Left ventricle myocardium superior (tissue), 1 donor: ENCODE data around the gene PLPP1. TPM values are rescaled to one million over a fixed set of nuclear protein-coding genes. Genes with fewer than 3 reads are reported as not detected.
"Not testable (repeated sequence)": the region's sequence is repeated elsewhere in the genome, so short reads cannot be mapped to it uniquely, and the experiment has no call there.

Experiments
- ATAC-seq: fragments of 200-7000 bp; cut with Tn5 transposase; one replicate; pipeline ENCODE4 v1.9.1; 2020; ENCODE audit warnings: mild to moderate bottlenecking, moderate library complexity
- DNase-seq: peaks from one replicate; pipeline ENCODE4 v3.0.0-alpha.2; 2020
- intact Hi-C: fragments of 100-400 bp; cut with micrococcal nuclease; formaldehyde crosslinking; loops from one replicate; pipeline ENCODE4 v1.11.0; 2022
- total RNA-seq: library from RNA; stranded (reverse); fragmentation: NEBNext Ultra II Directional; extraction: Animal tissue kit (Norgen Biotek cat#: 25700); gene quantifications from one replicate; pipeline ENCODE4 v1.2.1, GENCODE V29; 2021
- donor health status: DM: no; HTN: yes; CAD: no; lungs with severe emphysema.

The PLPP1 gene
- total RNA-seq, 1 donor from 2014 or later, result 75.7 TPM

DNA sequence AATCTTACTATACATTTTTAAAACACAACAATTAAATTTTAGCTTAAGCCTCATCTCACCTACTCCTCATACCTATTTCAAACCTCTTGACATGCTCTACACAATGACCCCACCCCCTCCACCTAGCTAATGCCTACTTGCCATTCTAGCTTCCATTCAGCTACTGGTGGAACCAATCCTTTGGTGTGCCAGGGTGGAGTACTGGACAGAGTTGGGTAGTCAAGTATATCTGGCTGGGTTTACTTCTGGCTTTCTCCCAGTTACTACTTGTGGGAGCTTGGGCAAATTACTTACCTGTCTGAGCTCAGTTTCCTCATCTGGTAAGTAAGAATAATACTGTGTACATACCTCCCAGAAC lies 24.3 kb downstream of the PLPP1 start:
- no peak for DNase-seq
- intact Hi-C loops, result no loop called here
- ATAC-seq, result peak; percentile 30

DNA sequence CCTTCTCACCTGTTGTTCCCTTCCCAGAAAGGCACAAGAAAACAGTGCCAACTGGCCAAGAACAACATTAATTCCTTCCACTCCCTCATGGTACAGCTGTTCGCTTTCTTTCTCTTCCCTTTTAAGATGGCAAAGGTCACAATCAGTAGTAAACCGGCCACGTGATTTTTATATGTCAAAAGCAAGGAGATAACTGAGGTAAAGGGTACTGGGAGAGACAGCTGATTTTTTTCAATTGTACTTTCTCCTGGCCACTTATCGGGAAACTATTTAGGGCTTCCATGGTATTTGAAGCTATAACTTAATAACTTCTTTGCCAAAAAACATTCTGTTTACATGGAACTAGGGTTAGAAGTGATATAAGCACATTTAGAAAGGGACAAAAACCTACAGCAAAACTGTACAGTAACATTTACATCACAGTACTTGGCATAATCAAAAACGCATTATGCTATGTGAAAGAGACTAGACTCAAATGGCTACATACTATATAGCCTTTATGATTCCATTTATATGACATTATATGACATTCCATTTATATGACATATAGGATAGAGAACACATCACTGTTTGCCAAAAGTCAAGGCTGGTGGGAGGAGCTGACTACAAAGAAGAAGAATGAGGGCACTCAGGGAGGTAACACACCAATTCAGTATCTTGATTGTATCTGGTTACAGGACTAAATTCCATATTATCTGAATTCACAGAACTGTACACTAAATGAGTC lies 24.8 kb downstream of the PLPP1 start:
- DNase-seq (no peak), ATAC-seq (peak; percentile 76)
- intact Hi-C loops, result no loop called here

GRCh38 chr5:55509097-55509496 lies 25.7 kb downstream of the PLPP1 start:
- intact Hi-C loops, result no loop called here
- ATAC-seq (peak; percentile 7), DNase-seq (no peak)

GRCh38 chr5:55507574-55507973 lies 27.2 kb downstream of the PLPP1 start:
- no peak for DNase-seq
- intact Hi-C loops, result no loop called here
- no peak for ATAC-seq

- intact Hi-C loops, DNase-seq, ATAC-seq: not testable (repeated sequence)
Measured at GRCh38 chr5:55505711-55506110, 29.1 kb downstream of the PLPP1 start.

GRCh38 chr5:55503917-55504316 lies 30.8 kb downstream of the PLPP1 start:
- ATAC-seq, intact Hi-C loops: not testable (repeated sequence)

DNA sequence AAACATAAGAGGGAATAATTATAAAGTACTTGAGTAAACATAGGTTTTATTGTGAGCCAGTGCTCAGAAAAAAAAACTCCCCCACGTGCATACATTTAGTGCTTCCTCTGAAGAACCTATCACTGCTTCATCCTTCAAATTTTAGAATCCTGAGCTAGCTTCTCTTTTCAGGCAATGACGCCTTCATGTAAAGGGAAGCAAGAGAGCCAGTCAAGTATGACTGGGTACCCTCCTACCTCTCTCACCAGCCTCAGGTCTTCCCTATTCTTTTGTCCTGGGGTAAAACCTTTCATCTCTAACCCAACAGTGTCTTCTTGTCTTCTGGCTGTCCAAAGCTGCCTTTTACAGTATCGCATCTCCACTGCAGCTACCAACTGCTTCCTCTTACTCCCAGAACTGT lies 32.0 kb downstream of the PLPP1 start:
- DNase-seq (no peak), ATAC-seq (no peak)
- intact Hi-C loops, result no loop called here

More at GRCh38 chr5:55503917-55504316, 30.8 kb downstream of the PLPP1 start:
- not testable (repeated sequence) for DNase-seq

- no peak for ATAC-seq
- intact Hi-C loops, result no loop called here
- DNase-seq, result no peak
Measured at GRCh38 chr5:55498457-55498856, 36.3 kb downstream of the PLPP1 start.

GRCh38 chr5:55497712-55498111 lies 37.1 kb downstream of the PLPP1 start:
- DNase-seq (no peak), ATAC-seq (peak; percentile 15)
- intact Hi-C loops, result no loop called here

DNA sequence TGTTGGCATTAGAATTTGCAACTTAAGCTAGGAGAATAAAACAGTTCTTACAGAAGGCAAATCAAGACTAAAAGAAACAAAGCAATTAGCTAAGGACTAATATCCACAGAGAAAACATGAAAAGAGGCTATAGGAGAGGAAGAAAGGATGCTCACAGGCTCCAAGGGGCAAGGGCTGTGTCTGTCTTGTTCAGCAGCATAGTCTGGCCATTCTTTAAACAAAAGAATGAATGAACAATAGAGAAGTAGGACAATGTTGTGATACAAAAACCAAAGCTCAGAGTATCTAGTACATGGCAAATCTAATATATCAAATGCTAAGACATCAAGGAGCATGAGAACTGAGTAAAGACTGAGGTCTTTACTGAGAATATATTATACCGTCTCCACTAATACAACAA lies 39.5 kb downstream of the PLPP1 start:
- DNase-seq (no peak), ATAC-seq (no peak)
- intact Hi-C loops, result no loop called here

- intact Hi-C loops, result no loop called here
- DNase-seq, result no peak
- no peak for ATAC-seq
Measured at GRCh38 chr5:55492449-55492848, 42.3 kb downstream of the PLPP1 start.

GRCh38 chr5:55485073-55485472 lies 49.7 kb downstream of the PLPP1 start:
- no peak for DNase-seq
- intact Hi-C loops, result no loop called here
- no peak for ATAC-seq

- DNase-seq (no peak), ATAC-seq (no peak)
- intact Hi-C loops, result no loop called here
Measured at GRCh38 chr5:55484531-55484930, 50.2 kb downstream of the PLPP1 start.

- intact Hi-C loops, result no loop called here
- no peak for ATAC-seq
Measured at GRCh38 chr5:55483885-55484284, 50.9 kb downstream of the PLPP1 start.

DNA sequence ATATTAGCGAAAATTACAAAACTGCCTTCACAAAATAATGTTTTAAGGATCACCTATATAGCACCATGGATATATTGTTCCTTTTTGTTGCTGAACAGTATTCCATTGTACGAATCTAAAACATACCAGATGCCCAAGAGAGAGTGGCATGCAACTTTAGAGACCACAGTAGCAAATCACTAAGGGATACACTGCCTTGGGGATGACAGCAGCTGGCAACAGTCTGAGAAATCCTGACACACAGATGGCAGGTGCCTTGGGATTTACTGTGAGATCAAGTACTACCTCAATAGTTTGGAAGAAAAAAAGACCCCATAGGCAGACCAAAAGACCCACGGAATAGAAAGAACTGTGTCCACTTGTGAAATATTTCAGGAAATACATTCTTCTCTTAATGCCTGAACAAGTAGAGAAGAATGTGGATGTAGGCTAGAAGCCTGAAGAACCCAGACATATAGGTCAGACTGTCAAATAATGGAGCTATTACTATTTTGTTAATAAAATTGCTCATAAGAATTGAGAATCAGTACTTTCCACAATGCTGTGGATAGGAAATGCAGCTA lies 53.4 kb downstream of the PLPP1 start:
- intact Hi-C loops, result no loop called here
- ATAC-seq, result no peak

More at GRCh38 chr5:55483885-55484284, 50.9 kb downstream of the PLPP1 start:
- DNase-seq, result no peak

DNA sequence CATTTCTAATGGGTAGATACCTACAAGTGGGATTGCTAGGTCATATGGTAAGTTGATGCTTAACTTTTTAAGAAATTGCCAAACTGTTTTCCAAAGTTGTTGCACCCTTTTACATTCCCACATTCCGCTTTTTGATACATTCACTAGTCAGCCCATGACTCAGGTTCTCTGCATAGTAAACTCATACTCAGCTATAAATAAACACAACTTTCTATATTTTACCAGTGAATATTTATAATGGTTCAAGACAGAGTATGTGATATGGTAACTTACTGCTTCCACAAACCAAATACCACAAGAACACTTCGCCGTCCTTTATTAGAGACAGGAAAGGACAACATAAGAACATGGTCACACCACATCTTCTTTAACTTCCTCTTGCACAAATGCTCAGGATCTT lies 54.0 kb downstream of the PLPP1 start:
- peak; percentile 34 for ATAC-seq
- DNase-seq, result no peak
- intact Hi-C loops, result no loop called here

More for the DNA sequence above, 53.4 kb downstream of the PLPP1 start:
- DNase-seq, result no peak

DNA sequence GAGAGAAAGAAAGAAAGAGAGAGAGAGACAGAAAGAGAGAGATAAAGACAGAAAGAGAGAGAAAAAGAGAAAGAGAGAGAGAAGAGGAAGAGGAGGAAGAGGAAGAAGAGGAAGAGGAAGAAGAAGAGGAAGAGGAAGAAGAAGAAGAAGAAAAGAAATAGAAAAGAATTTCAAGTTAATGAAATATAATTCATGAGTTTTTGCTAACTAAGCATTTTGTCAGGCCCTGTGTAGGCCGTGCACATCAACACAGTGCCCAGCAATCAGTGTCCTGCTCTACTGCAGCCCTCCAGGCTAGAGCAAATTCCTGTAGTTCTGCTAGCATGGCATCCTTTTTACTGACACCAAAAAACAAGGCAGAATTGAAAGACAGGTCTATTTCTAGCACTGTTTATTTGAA lies 62.1 kb downstream of the PLPP1 start:
- no peak for DNase-seq
- no peak for ATAC-seq
- intact Hi-C loops, result no loop called here

DNA sequence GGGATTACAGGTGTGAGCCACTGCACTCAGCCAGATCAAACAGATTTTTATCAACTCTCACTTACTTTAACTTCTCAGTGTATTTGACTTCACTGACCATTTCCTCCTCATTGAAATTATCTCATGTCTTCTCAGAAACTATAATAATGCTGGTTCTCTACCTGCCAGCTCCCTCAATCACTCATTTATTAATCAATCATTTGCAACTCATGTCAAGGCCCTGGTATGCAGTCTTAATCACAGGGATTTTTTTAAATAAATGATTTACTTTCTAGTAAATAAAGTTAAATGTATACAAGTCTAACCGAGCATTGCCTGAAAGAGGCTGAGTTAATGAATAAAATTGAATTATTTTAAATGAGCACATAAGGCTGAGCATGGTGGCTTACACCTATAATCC lies 63.3 kb downstream of the PLPP1 start:
- intact Hi-C loops, result no loop called here
- ATAC-seq (no peak), DNase-seq (no peak)

- intact Hi-C loops, result no loop called here
- DNase-seq, result no peak
- no peak for ATAC-seq
Measured at GRCh38 chr5:55470282-55470681, 64.5 kb downstream of the PLPP1 start.

DNA sequence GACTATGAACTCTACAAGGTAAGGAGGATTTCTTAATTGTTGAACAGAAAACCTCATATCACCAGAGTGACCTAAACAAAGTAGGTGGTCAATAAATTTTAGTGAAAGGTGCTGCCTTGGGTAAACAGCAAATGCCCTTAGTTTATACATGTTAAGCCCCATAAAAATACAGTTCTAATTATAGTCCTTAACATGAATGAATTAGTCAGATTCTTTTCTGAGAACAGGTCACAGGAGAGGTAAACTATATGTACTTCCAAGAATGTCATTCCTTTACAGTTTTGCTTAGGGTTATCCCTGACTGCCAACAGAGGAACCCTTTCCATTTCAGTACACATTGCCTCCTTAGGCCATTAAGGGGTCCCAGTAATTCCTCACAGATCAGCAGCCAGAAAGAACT lies 64.9 kb downstream of the PLPP1 start:
- ATAC-seq, result no peak
- intact Hi-C loops, result no loop called here
- DNase-seq, result no peak

- DNase-seq (no peak), ATAC-seq (no peak)
- intact Hi-C loops, result no loop called here
Measured at GRCh38 chr5:55467862-55468551, 66.8 kb downstream of the PLPP1 start.
